ENCODE data around the gene C1orf141.

GRCh38 chr1:67165468-67166041, 30.8 kb upstream of the C1orf141 start:
- TF ChIP-seq POLR2AphosphoS5 (IDR thresholded peaks at IDR 0.05) (no peak), CTCF (IDR thresholded peaks at IDR 0.05) (no peak), POLR2A (IDR thresholded peaks at IDR 0.05) (no peak)

All from transverse colon (tissue), 4 donors.